GM18519 (cell line): ENCODE results near the gene OXNAD1.

Source experiments
- ATAC-seq: cut with Tn5 transposase; IDR thresholded peaks from one replicate; pipeline ENCODE4 v1.9.1; 2021; ENCODE audit warnings: mild to moderate bottlenecking, moderate library complexity; ENCODE audit not compliant: unreplicated experiment, low FRiP score

Gene OXNAD1

DNA sequence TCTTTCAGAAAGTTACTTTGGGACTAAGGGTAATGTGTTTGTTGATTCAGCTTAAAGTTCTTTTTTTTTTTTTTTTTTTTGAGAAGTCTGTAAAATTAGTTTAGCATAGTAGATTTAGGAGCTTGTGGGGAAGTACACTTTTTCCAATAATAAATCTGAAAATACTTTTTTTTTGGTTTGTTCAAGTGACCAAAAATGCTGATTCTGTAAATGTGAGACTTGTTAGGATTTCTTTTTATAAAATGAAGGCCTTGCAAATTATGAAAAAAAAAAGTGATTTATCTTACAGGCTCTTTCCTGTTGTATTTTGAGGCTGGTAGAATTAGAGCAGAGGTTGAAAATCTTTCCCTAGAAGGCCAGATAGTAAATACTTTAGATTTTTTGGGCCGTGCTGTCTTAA lies 7.6 kb downstream of the OXNAD1 start:
- no peak for ATAC-seq

DNA sequence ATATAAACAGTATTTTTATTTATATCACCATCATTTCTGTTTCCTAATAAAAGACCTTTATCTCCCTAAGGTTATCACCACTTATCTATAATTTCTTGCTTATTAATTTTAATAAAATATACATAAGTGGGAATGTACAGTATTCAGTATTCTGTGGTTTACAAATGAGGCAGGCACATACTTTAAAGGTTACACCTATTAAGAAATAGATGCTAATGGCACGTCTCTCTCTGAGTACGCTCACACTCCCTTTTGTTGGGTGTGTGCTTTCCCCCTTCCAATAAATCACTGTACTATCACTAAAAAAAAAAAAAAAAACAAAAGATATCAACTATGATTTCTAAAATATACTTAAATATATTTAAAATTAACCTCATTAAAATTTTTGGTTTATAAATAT lies 8.9 kb downstream of the OXNAD1 start:
- no peak for ATAC-seq

DNA sequence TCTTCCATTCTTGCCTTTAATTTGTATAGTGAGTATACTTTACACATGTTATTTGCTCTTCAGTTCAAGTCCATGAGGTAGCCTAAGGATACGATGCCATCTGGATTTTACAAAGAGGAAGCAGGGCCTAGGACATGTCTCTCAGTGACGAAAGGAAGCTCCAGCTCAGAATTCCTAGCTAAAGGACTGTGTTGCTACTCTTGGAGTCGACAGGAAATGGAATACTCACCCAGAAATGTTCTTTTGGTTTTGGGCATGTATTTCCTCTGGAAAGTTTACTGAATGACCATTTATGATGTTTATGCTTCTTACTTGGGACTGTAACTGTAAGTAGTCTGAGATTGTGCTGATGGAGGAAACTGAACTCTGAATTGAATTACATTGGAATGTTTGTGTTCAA lies 12.5 kb downstream of the OXNAD1 start:
- ATAC-seq: no peak

DNA sequence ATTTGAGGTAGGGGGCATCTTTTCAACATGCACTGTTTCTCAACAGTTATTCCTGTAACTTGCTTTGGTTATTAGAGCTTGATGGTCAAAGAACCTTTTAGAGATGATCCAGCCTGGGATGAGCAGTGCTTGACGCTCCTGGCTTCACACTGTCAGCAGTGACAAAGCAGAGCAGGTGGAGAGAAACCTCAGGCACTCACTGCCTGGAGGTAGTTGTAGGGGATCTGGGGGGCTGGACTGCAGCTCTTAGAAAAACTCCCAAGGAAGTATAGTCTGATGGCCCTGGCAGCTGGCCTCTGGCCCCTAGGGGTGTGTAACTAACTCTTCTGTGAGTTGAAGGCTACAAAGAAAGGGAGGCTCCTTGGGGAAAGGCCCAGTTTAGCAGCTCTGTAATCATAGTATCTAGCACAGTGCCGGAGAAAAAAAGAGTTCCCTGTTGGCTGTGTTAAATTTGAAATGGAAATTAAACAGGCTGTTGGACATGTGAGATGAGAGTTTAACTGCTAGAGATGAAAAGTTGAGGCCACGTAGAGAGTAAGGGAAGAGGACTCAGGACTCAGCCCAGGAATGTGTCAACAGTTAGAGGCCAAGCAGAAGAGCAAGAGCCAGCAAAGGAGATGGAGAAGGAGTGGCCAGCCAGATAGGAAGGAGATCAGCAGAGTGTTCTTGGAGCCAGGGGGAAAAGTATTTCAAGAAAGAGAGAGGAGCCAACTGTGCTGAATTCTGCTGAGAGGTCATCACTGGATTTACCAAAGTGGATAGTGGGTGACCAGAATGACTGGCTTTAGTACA lies 14.2 kb downstream of the OXNAD1 start:
- ATAC-seq: no peak

DNA sequence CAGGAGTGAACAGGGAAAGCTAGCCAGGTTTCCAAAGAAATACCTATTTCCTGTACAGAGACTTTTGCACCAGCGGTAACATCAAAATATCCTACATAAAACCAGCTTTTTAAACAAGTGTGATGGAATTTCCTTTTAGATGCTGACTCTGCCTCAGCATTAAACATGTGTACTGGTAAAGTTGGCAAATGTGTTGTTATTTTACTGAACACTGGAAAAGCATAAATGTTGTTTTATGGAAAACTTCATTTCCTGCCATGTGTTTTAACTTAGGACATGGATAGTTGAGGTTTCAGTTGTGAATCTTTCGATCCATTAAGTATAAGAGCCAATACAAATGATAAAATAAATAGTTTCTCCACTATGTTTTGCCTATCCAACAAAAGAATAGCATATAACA lies 15.7 kb downstream of the OXNAD1 start:
- no peak for ATAC-seq

DNA sequence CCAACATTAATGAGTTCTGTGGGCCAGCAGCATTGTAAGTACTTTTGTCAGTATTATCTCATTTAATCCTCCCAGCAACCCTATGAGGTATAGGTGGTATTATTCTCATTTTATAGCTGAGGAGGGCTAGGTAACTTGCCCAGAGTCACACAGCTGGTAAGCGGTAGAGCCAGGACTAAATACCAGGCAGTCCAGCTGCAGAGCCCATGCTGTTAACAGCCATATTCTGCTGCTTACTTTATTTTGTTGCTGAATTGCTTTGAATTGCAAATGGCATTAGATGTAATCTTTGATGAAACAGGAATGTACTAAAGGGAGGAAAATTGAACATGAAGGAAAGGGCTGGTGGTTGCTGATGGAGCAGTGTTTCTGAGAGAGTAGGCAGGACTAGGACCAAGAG lies 19.6 kb downstream of the OXNAD1 start:
- no peak for ATAC-seq

DNA sequence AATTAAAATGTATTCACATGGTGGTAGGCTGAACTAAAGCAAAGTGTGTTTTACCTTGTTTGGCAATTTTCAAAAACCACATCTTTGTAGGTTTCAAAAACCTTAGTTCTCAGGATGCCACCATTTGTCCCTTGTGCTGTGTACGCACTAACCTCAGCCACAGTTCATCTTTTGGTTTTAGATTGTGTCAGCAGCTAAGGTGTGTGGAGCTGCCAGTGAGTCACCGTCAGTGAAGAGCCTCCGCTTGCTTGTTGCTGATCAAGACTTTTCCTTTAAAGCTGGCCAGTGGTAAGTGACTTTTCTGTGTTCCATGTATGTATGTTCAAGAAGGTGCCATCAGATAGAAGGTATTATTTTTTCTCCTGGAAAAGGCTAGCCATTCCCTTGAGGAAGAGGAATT lies 21.1 kb downstream of the OXNAD1 start:
- ATAC-seq: no peak

DNA sequence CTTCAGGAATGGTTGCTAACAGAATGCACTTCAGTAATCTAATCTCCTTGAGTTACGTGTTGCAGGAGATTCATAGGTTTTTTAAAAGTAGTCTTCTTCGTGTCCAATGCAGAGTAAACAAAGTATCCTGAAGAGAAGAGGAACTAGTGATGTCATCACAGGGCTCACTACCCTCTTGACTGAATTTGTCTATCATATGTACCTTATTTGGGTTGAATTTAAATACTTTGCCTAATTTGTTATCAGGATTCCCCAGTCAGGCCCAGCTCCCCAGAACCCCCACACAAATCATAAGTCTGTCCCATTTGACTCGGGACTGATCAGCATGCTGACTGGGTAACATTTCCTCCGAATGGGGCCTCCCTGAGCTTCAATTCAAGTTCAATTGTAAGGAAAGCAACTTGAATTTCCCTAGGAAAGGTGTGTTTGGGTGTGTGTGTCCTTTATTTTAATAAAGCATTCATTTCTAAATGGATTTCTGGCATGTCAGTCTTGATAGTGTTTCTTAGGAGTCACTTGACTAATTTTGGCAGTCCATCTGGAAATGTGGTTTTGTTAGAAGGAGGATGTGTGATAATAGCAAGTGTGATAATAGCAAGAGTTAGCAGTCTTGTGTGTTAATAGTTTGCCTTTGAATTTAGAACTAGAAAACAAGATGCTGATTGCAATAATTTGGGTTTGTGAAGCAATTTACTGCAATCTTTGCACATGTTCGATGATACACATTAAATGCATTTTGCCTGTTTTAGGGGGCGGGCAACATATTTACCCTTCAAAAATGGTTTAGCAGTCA lies 21.9 kb downstream of the OXNAD1 start:
- ATAC-seq: no peak

DNA sequence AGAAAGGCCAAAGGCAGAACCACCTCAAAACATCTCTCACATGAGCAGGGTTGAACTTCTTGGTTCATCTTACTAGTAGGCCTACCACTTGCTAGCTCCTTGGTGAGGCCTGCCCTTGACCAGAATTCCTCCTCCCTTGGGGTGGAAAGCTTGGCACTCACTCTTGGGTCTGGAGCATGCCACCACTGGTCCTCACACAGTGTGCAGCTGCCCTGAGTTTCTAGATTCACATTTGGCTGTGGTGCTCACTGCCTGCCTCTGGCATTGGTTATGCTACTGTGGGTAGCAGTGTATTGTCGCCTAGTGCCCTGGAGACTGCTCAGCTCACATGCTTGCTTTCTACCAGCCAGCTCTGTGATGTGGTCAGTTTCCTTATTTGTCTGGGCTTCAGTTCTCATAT lies 23.7 kb downstream of the OXNAD1 start:
- no peak for ATAC-seq

DNA sequence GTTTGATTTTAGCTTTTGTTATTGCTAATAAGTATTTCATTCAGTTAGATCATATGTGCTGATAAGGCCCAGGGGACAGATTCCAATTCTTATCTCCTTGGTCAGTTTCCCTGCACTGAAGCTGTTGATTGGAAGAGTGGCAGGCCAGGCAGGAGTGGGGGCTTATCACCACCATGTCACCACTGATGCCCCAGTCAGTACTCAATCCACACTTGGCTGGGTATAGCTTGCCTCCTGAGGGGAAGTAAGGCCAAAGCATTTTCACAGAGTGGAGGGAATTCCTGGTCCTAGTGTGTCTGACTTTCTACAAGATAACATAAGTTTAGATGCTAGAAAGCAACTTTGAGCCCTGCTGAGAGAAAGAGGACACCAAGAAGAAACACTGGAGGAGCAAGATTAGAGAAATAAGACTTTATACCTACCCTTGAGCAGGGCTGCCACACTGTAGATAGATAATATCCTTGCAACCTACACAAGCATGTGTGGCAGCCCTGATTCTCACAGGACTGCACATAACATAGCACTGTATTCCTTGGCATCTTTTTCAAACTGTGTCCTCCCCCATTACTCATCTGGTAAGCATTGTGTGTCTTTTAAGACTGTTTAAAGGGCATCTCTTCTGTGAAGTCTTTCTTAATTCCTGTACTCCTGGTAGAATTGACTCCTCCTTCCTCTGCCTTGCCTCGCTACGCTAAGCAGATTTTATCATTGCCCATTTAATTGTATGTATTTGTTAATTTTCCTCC lies 24.3 kb downstream of the OXNAD1 start:
- ATAC-seq: no peak

DNA sequence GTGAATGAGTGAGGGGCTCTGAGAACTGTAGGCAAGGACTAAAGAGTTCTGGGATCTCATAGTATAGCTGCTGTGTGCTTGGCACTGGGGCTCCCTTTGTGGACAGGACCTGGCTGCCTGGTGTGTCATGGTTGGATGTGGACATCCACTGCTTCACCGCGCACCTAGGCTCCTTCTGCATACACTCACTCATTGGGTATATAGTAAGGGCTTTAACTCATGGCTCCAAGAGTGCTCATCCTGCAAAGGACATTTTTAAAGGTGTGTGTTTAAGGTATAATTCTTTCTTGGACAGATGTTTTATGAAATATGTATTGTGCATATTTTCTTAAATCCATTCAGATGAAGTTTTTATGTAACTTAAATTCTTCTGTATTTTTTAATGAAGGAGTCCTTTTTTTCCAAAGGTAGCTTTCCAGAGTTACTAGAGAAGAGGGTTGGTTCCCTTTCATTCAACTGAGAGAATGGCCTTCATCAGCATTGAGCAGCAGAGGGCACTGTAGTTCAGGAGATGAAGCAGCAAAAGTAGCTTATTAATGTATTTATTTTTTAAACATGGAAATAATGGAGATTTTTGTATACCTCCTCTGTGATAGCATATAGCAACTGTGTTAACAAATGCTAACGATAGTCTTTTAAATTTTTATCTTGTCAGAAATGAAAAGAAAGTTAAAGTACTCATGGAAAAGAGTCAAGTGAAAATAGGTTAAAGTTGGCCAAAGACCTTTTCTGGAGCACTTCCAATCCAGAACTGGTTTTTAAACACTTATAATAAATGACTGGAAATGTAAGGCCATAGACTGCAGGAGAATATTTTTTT lies 25.2 kb downstream of the OXNAD1 start:
- no peak for ATAC-seq

DNA sequence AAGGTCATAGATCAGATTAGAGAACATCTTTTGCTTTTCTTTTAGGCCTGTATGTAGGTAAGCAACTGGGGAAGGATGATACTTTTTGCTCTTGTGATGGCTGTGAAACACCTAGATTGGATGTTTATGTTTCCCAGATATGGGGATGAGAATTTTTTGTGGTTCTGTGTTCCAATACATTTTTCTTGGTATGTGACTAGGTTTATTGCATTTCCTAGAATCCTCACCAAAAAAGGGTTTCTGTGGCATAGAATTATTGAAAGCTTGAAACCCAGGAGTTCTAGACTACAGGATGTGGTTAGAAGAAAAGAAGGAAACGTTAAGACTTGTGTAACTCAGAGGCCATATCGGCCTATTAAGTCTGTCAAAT lies 25.8 kb downstream of the OXNAD1 start:
- ATAC-seq: no peak

DNA sequence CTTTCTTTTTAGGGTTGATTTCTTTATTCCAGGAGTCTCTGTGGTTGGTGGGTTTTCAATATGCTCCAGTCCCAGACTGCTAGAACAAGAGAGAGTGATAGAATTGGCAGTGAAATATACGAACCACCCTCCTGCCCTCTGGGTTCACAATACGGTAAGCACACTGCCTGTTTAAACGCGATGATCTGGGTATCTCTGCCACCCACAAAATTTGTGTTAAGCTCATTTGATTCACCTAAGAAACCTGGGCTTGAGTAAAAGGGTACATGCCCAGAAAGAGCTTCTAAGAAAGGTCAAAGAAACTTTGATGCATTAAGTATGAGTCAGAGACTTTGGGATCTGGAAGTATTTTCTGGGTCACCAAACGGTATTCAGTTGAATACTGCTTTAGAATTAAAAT lies 29.8 kb downstream of the OXNAD1 start:
- no peak for ATAC-seq

DNA sequence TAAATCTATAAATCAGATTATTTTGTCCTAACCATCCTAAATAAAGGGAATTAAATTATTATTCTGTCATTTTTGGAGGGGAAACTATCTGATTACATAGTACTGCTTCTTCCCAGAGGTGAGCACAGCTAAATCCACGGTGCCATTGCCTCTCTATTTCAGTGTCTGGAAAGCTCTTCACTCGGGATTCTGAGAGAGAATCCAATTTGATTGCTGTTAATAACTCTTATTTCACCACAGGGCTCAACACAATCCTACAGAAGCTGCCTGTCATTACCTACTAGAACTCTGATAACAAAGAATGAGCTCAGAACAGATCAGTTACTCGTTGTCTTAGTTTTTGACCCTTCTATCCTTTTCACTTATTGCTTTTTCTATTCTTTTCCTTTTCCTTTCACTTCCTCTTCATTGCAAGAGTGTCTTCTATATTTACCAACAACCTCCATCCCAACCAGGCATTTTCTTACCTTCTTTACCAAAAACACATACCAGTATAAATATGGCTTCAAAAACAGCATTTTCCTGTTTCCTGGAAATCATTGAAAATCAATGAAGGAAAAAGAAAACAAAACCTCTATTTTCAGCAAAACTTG lies 30.4 kb downstream of the OXNAD1 start:
- ATAC-seq: no peak

DNA sequence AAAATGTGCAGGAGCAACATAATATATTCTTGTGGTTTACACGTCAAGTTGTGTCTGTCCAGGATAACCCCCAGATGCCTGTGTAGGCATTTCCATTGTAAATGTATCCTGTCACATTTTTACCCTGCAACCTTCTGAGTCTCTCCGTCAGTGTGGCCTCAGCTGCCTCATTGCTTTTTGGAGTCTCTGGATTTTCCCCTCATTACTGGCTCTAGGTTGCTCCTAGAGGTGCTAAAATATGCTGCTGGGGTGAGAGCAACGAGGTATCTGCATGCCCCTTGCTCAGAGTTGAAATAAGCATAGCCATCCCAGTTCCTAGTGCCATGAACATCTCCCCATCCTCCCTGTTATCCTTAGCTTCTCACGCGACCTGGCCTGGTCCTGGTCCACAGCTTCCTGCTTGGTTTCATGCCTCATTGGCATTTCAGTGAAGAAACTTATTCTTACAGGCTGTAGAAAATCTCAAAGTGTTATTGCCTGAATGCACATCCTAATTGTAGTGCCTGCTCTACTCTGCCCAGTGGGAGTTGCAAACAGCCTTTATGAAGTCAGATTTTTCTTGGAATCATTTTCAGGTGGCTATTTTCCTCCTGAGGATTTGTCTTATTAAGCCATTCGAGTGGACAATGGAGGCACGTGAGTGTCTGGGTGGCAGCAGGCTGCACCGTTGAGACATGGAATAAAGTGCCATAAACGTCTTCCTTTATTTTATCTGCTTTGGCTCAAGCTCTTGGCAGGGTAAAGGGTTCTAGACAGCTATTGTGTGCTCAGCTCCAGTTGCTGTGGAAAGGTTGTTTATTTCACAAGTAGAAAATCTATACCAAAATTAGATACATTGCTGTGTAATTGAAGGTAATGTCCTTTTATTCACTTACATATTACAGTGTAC lies 33.2 kb downstream of the OXNAD1 start:
- ATAC-seq: no peak

DNA sequence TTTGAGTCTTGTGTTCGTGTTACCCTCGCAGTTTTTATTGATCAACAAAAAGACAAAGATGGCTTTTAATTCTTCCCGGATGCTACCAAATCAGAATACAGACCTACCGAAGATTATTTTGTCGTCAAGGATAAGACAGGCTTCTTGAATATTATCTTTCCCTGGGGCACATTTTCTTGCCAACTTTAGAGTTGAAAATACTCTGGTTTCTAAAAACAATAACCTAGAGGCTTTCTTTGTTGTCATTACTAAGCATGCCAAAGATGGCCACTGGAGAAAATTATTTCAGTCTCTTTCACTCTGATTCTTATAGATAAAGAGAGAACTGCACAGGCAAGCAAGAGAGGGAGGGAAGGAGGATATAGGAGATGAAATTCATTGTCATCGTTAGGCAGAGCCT lies 33.9 kb downstream of the OXNAD1 start:
- ATAC-seq: no peak

DNA sequence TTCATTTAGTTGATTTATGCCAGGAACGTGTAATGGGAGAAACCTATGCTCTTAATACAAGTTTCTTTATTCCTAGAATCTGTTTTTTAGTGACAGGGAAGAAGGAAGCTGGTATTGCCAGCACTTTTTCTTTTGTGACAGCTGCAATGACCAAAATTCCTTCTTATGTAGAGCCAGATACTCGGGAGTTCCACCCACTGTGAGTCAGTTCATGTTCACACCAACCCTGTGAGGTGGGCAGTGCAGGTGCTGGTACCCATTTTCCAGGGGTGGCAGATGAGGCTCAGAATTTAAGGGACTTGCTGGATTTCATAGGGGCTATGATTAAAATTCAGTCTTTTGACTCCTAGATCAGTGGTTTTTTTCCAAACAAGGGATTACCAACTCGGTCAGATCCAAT lies 34.7 kb downstream of the OXNAD1 start:
- ATAC-seq: no peak

DNA sequence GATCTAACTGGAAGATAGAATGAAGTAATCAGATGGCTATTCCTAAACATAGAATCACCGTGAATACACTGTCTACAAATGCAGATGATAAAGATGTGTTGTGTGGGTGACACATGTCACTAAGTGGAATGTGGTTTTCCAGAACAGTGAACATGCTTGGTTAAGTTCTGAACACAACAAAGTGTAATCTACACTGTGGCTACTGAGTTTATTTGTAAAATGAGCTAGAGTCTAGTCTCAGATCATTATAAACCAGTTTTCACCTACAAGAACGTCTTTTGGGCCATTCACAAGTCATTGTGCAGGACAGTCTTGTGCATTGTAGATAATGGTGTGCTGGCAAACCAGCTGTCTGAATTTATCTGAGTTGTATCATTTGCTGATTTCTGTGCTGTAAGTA lies 35.3 kb downstream of the OXNAD1 start:
- ATAC-seq: peak; percentile 35

DNA sequence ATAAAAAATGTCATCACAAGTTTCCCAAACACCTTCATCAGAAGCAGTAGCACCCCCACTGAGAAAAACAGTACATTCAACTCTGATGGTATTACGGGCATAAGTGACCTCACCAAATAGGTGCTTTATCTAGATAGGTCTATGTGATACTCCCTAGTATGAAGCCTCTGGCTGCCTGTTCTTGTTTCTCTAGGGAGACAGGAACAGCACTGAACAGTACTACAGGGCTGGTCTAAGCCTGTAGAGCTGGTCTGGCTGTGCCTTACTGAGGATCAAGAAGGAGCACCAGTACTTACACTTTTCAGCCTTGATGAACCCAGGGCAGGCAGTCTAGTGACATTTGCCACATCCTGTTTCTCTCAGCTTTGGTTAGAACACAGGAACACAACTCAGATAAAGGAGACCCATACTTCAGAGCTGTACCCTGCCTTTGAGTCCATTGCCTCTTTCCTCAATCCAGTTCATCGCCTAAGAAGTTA lies 35.9 kb downstream of the OXNAD1 start:
- ATAC-seq: peak; percentile 43
